Psoas muscle (tissue), 8 donors: ENCODE measurements around the gene NUMB. TPM values are rescaled to one million over a fixed set of nuclear protein-coding genes. Genes with fewer than 3 reads are reported as not detected.

Experiments
- ATAC-seq, 4 donors: fragments of 200-7000 bp; cut with Tn5 transposase; one replicate each; pipeline ENCODE4 v1.9.1; 2020; ENCODE audit warnings: moderate library complexity in 3 of 4, mild to moderate bottlenecking in 2 of 4
- DNase-seq, 2 donors: peaks; one replicate each; pipeline ENCODE4 v3.0.0-alpha.2; 2020
- H3K27ac ChIP-seq: fragments of 200-600 bp; one replicate; pipeline ENCODE4 v1.8.0; 2022
- H3K27me3 ChIP-seq, 3 donors: fragments of 200-600 bp in 1 of 3; one replicate each; pipeline versions ENCODE4 v1.6.1 to v1.8.0; 2013 to 2022; ENCODE audit warnings: low read length in 2 of 3, mild to moderate bottlenecking in 2 of 3, moderate library complexity in 1 of 3; ENCODE audit not compliant: insufficient read depth in 3 of 3
- H3K36me3 ChIP-seq, 2 donors: fragments of 200-600 bp in 1 of 2; one replicate each; pipeline versions ENCODE4 v1.6.1 to v1.8.0; 2013 to 2022; ENCODE audit warnings: low read depth in 1 of 2, mild to moderate bottlenecking in 1 of 2, moderate library complexity in 1 of 2; ENCODE audit not compliant: insufficient read depth in 1 of 2
- H3K4me1 ChIP-seq: fragments of 200-600 bp; one replicate; pipeline ENCODE4 v1.8.0; 2022
- H3K4me3 ChIP-seq: fragments of 200-600 bp; one replicate; pipeline ENCODE4 v1.8.0; 2022; ENCODE audit warnings: mild to moderate bottlenecking
- H3K9me3 ChIP-seq: fragments of 200-600 bp; one replicate; pipeline ENCODE4 v1.8.0; 2022
- CTCF ChIP-seq: fragments of 200-600 bp; IDR thresholded peaks from one replicate; pipeline ENCODE4 v1.8.0; 2022; ENCODE audit warnings: antibody characterized with exemption
- WGBS, 3 donors: extraction: QIAGEN DNeasy Blood & Tissue Kit; methylation state at CpG; one replicate each; pipeline versions ENCODE4 v1.1.6 to v1.1.7; 2013; 5-methylcytosine and 5-hydroxymethylcytosine counted together
- intact Hi-C, 2 donors: fragments of 100-400 bp; cut with DNase I; formaldehyde crosslinking; loops; one replicate each; pipeline versions ENCODE4 v1.11.0 to v1.14.2; 2022
- polyA plus RNA-seq, 3 donors: library from polyadenylated mRNA; stranded (reverse); fragments of 200-250 nt; gene quantifications; one replicate each; pipeline ENCODE4 v1.2.3, GENCODE V29; 2013
- total RNA-seq, 4 donors: library from RNA; stranded (reverse); fragmentation: NEBNext Ultra II Directional in 2 of 4; extraction: Animal tissue kit (Norgen Biotek cat#: 25700) in 2 of 4; gene quantifications; one replicate each; pipeline versions ENCODE4 v1.2.1 to v1.2.4, GENCODE V29; 2021 to 2023
- donor health status: healthy with polysubstance abuse.
- donor health status: DM: no; HTN: no; CAD: no; lungs with moderate emphysema.
- donor health status: Bipolar disorder and iron deficiency.
- donor health status: healthy.
- donor health status: DM: yes; HTN: yes; CAD: no.
- donor health status: DM: no; HTN: no; CAD: no.
- donor health status: DM: no; HTN: no; CAD: no.
- donor health status: DM: yes; HTN: yes; CAD: no.

The NUMB gene
- total and polyA plus RNA-seq, 7 donors, result 12.5 to 26.4 (median 24.6) TPM

- H3K27me3 ChIP-seq, result no peaks in the 10 kb centered on the region
- WGBS, 3 donors, result 96 to 99% (median 96%) methylated on average over 3 of the region's 3 CpGs
- no peaks in the 10 kb centered on the region for H3K9me3 ChIP-seq
- intact Hi-C loops, result no loop called here
- ATAC-seq, result no peak
- H3K4me1 ChIP-seq, result no peaks in the 10 kb centered on the region
- no peak overlapping the region for H3K4me3 ChIP-seq
- TF ChIP-seq CTCF, result no peak
- H3K27ac ChIP-seq, result no peak overlapping the region
- no peak for DNase-seq
- no peaks in the 10 kb centered on the region for H3K36me3 ChIP-seq
These were observed 151.1 kb downstream of the NUMB start for GRCh38 chr14:73307261-73307660.

DNA sequence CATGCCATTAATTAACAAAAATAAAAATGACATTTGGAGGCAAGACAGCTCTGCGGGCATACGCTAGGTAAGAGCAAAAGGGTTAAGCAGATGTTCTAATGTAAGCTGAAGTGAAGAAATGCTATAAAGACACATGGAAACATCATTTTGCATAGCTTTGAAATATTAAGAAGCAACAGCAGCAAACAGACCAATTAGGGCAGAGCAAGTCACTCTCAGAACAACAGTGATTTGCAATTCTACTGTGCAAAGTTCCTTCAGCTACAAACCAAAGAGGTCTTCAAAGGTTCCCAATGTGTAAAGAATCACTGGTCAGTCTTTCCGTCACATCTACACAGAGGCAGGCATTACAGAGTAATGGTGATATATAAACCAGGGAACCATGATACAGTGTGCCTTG is 152.8 kb downstream of the NUMB start:
- H3K4me3 ChIP-seq, result no peak overlapping the region
- no peak for DNase-seq
- 65 to 83% (median 80%) methylated on average over 3 of the region's 3 CpGs for WGBS, 3 donors
- H3K4me1 ChIP-seq, result no peaks in the 10 kb centered on the region
- H3K36me3 ChIP-seq, result no peaks in the 10 kb centered on the region
- no peak for TF ChIP-seq CTCF
- intact Hi-C loops, result no loop called here
- no peaks in the 10 kb centered on the region for H3K27me3 ChIP-seq
- H3K9me3 ChIP-seq, result no peaks in the 10 kb centered on the region
- no peak overlapping the region for H3K27ac ChIP-seq
- no peak for ATAC-seq

GRCh38 chr14:73295198-73295796 is 163.0 kb downstream of the NUMB start:
- H3K36me3 ChIP-seq, result peaks cover 5 to 29% of the 10 kb centered on the region in 2 donors
- intact Hi-C loops, result loop anchor here (2.0 kb wide), 1 partner anchor 178 kb away; no protein-coding TSS in a partner anchor
- H3K4me1 ChIP-seq, result no peaks in the 10 kb centered on the region
- no peaks in the 10 kb centered on the region for H3K27me3 ChIP-seq
- WGBS, 3 donors, result 79 to 90% (median 87%) methylated on average over 1 of the region's 1 CpG
- no peak overlapping the region for H3K4me3 ChIP-seq
- H3K9me3 ChIP-seq, result no peaks in the 10 kb centered on the region
- TF ChIP-seq CTCF, result peak; percentile 67
- DNase-seq (no peak), ATAC-seq (no peak)
- H3K27ac ChIP-seq, result no peak overlapping the region

GRCh38 chr14:73293782-73294781 is 164.3 kb downstream of the NUMB start:
- no peak for TF ChIP-seq CTCF
- no peak for DNase-seq
- Histone ChIP-seq H3K9me3 (no peaks in the 10 kb centered on the region), H3K27me3 (no peaks in the 10 kb centered on the region), H3K4me1 (no peaks in the 10 kb centered on the region), H3K4me3 (no peak overlapping the region), H3K27ac (no peak overlapping the region), H3K36me3 (peaks cover 5 to 40% of the 10 kb centered on the region in 2 donors)
- 95 to 98% (median 97%) methylated on average over 12 of the region's 12 CpGs for WGBS, 3 donors
- intact Hi-C loops, result loop anchor here (2.0 kb wide), 1 partner anchor 179 kb away; no protein-coding TSS in a partner anchor
- no peak for ATAC-seq
